Uterus (tissue), 2 donors: ENCODE data around the gene TSPAN33.

Experiments used
- CTCF ChIP-seq, 4 experiments: fragments of 200-600 bp in 2 of 4; fragments of 450-650 bp in 2 of 4; sonication (generic) in 2 of 4; IDR thresholded peaks; one replicate each; pipeline ENCODE4 v1.5.1; 2016 to 2019; ENCODE audit warnings: antibody characterized with exemption in 4 of 4, mild to moderate bottlenecking in 2 of 4, moderate library complexity in 1 of 4
- POLR2A ChIP-seq, 2 donors: fragments of 450-650 bp; IDR thresholded peaks; one replicate each; pipeline ENCODE4 v1.6.1; 2016; ENCODE audit warnings: antibody characterized with exemption in 2 of 2, mild to moderate bottlenecking in 1 of 2, moderate library complexity in 1 of 2

- TF ChIP-seq CTCF (IDR thresholded peaks at IDR 0.05) (no peak), POLR2A (IDR thresholded peaks at IDR 0.05) (no peak)
Measured at GRCh38 chr7:129110258-129110981, 34.1 kb upstream of the TSPAN33 start.
